Endothelial cell of umbilical vein (primary cell): ENCODE data around the gene CAT. TPM values are rescaled to one million over a fixed set of nuclear protein-coding genes. Genes with fewer than 3 reads are reported as not detected.

Experiments
- BruUV-seq: library from RNA; stranded (reverse); fragments of 400-500 nt; replicated peaks from 2 replicates; lab custom pipeline; 2021; lab: Mats Ljungman, UMichigan
- CTCF ChIA-PET: fragments of 300-600, 350-600 bp; sonication (Branson Sonifier 250); formaldehyde crosslinking; loops from one replicate; lab custom pipeline; 2021; ENCODE audit warnings: antibody characterized with exemption, inconsistent platforms; lab: Charles Lee
- POLR2A ChIA-PET: fragments of 300-600, 350-600 bp; sonication (Branson Sonifier 250); formaldehyde crosslinking; loops from one replicate; lab custom pipeline; 2021; ENCODE audit warnings: antibody characterized with exemption, inconsistent platforms; lab: Charles Lee
- DNase-seq: peaks from one replicate; pipeline ENCODE4 v3.0.0-alpha.2; 2011; ENCODE audit warnings: low read depth, low spot score
- FAIRE-seq: peaks from 2 replicates; lab custom pipeline; 2011; peaks lifted over from hg19 to GRCh38; lab: Jason Lieb, UNC
- H2AFZ ChIP-seq: 2 replicates; pipeline ENCODE4 v1.6.0; 2012; ENCODE audit warnings: low read depth, low read length, control low read depth, inconsistent platforms
- H3K27ac ChIP-seq: 2 replicates; pipeline ENCODE4 v1.5.1; 2011; ENCODE audit warnings: low read depth, mild to moderate bottlenecking, control low read depth, low read length, moderate library complexity; ENCODE audit not compliant: insufficient read depth
- H3K27me3 ChIP-seq, 2 experiments: 2 replicates each; pipeline versions ENCODE4 v1.6.0 to v1.6.1; 2011; ENCODE audit warnings: low read length in 2 of 2, mixed read lengths in 1 of 2; ENCODE audit not compliant: control insufficient read depth in 2 of 2, insufficient read depth in 2 of 2
- H3K36me3 ChIP-seq, 2 experiments: 2 replicates in 1 of 2; 3 replicates in 1 of 2; pipeline ENCODE4 v1.5.1; 2011; ENCODE audit warnings: low read length in 2 of 2, mild to moderate bottlenecking in 1 of 2, moderate library complexity in 1 of 2; ENCODE audit not compliant: control insufficient read depth in 2 of 2, insufficient read depth in 2 of 2; ENCODE audit errors: extremely low read depth in 1 of 2
- H3K4me1 ChIP-seq: 3 replicates; pipeline ENCODE4 v1.5.1; 2011; ENCODE audit warnings: mild to moderate bottlenecking, low read length; ENCODE audit not compliant: control insufficient read depth, insufficient read depth; ENCODE audit errors: extremely low read depth
- H3K4me2 ChIP-seq: 2 replicates; pipeline ENCODE4 v1.6.1; 2011; ENCODE audit warnings: low read length, control low read depth, mixed read lengths; ENCODE audit not compliant: insufficient read depth
- H3K4me3 ChIP-seq, 3 experiments: fragments of 200-600 bp in 1 of 3; sonication (generic), shearing (Covaris generic) in 1 of 3; replicated peaks in 1 of 3; 2 replicates each; pipeline ENCODE4 v1.5.1; 2011 to 2016; ENCODE audit warnings: control low read depth in 3 of 3, low read length in 3 of 3, mild to moderate bottlenecking in 2 of 3, inconsistent platforms in 1 of 3, low read depth in 1 of 3, moderate library complexity in 1 of 3; ENCODE audit not compliant: insufficient read depth in 1 of 3
- H3K79me2 ChIP-seq: 2 replicates; pipeline ENCODE4 v1.6.0; 2012; ENCODE audit warnings: low read length, inconsistent platforms; ENCODE audit not compliant: control insufficient read depth, insufficient read depth
- H3K9ac ChIP-seq: replicated peaks from 2 replicates; pipeline ENCODE3; 2011; ENCODE audit warnings: low read length, control low read depth; ENCODE audit not compliant: insufficient read depth; ENCODE audit errors: extremely low read depth
- H3K9me1 ChIP-seq: replicated peaks from 3 replicates; pipeline ENCODE4 v1.6.0; 2011; ENCODE audit warnings: mild to moderate bottlenecking, low read length; ENCODE audit not compliant: control insufficient read depth, insufficient read depth; ENCODE audit errors: extremely low read depth
- H3K9me3 ChIP-seq: replicated peaks from 2 replicates; pipeline ENCODE4 v1.5.1; 2012; ENCODE audit warnings: low read length, inconsistent platforms; ENCODE audit not compliant: control insufficient read depth, insufficient read depth
- H4K20me1 ChIP-seq: replicated peaks from 2 replicates; pipeline ENCODE3; 2011; ENCODE audit warnings: mild to moderate bottlenecking, low read length; ENCODE audit not compliant: control insufficient read depth, insufficient read depth; ENCODE audit errors: extremely low read depth
- CTCF ChIP-seq, 2 donors: IDR thresholded peaks; 1 replicate in 1 of 2; 2 replicates in 1 of 2; pipeline ENCODE4 v1.5.1; 2011; ENCODE audit warnings: low read length in 2 of 2, mild to moderate bottlenecking in 2 of 2, moderate library complexity in 2 of 2, control low read depth in 1 of 2, inconsistent platforms in 1 of 2, low read depth in 1 of 2; ENCODE audit not compliant: insufficient read depth in 1 of 2; ENCODE audit errors: extremely low read depth in 1 of 2
- EZH2 ChIP-seq: IDR thresholded peaks from 2 replicates; pipeline ENCODE4 v1.6.1; 2012; ENCODE audit warnings: borderline replicate concordance, low read depth, mild to moderate bottlenecking, moderate library complexity, low read length, inconsistent platforms; ENCODE audit not compliant: severe bottlenecking
- FOS ChIP-seq: IDR thresholded peaks from 2 replicates; pipeline ENCODE4 v1.6.1; 2011; ENCODE audit warnings: mild to moderate bottlenecking, low read length, moderate library complexity, borderline replicate concordance; ENCODE audit not compliant: insufficient read depth
- GATA2 ChIP-seq: IDR thresholded peaks from 2 replicates; pipeline ENCODE4 v1.7.0; 2011; ENCODE audit warnings: low read depth, mild to moderate bottlenecking, moderate library complexity, mixed read lengths, low read length; ENCODE audit not compliant: insufficient read length, insufficient read depth
- JUN ChIP-seq: IDR thresholded peaks from 2 replicates; pipeline ENCODE4 v1.6.1; 2011; ENCODE audit warnings: borderline replicate concordance, low read depth; ENCODE audit not compliant: insufficient read length, insufficient read depth
- MAX ChIP-seq: IDR thresholded peaks from 2 replicates; pipeline ENCODE4 v1.6.1; 2011; ENCODE audit not compliant: insufficient read depth, insufficient read length
- MYC ChIP-seq: IDR thresholded peaks from one replicate; pipeline ENCODE4 v1.6.1; 2011; ENCODE audit warnings: mild to moderate bottlenecking, low read depth, low read length
- POLR2A ChIP-seq: IDR thresholded peaks from 2 replicates; pipeline ENCODE4 v1.6.1; 2012; ENCODE audit warnings: low read depth, mild to moderate bottlenecking, control low read depth, low read length
- POLR2AphosphoS5 ChIP-seq: IDR thresholded peaks from 2 replicates; pipeline ENCODE4 v1.6.1; 2012; ENCODE audit warnings: low read depth, mild to moderate bottlenecking, control low read depth, low read length, moderate library complexity; ENCODE audit not compliant: insufficient read depth
- dilution Hi-C: fragments of 300-500 bp; cut with MboI; formaldehyde crosslinking; loops from one replicate; pipeline ENCODE4 v1.15.0; 2019; ENCODE audit warnings: low sequenced_read_pairs; ENCODE audit not compliant: extremely low pct_ligation_motif_present
- intact Hi-C: fragments of 100-400 bp; cut with micrococcal nuclease; formaldehyde crosslinking; loops from one replicate; pipeline ENCODE4 v1.10.0; 2022
- polyA plus RNA-seq, 4 experiments: library from polyadenylated mRNA; depleted of rRNA in 3 of 4; stranded (reverse) in 3 of 4; unstranded in 1 of 4; fragments of >200 nt; gene quantifications; 2 replicates each; pipeline versions ENCODE4 v1.2.1 to v1.2.3, GENCODE V29; 2011 to 2012; ENCODE audit warnings: missing spikeins in 1 of 4
- total RNA-seq: library from RNA; stranded (reverse); gene quantifications from 2 replicates; pipeline ENCODE4 v1.2.3, GENCODE V29; 2021

Gene CAT
- total and polyA plus RNA-seq, 2 donors (not counting 3 experiments of a cell fraction or from before 2014, with no cell fraction given), result 32.7 to 50.5 TPM

GRCh38 chr11:34487430-34487829, 48.7 kb downstream of the CAT start:
- TF ChIP-seq JUN (no peak), POLR2AphosphoS5 (no peak), POLR2A (no peak), FOS (no peak), GATA2 (no peak), MYC (no peak), MAX (no peak), CTCF (IDR thresholded peaks at IDR 0.05; ENCODE audit: extremely low read depth in 1 of 2, insufficient read depth in 1 of 2, low read depth in 1 of 2, low read length in 2 of 2) (no peak), EZH2 (no peak)
- H3K4me3 ChIP-seq, result no peak overlapping the region
- POLR2A ChIA-PET, result no interaction called here
- H3K79me2 ChIP-seq, result no peaks in the 10 kb centered on the region
- no peaks in the 10 kb centered on the region for H3K9me1 ChIP-seq
- H4K20me1 ChIP-seq, result no peaks in the 10 kb centered on the region
- dilution Hi-C loops (no loop called here), intact Hi-C loops (no loop called here)
- no peak overlapping the region for H3K4me2 ChIP-seq
- H3K27ac ChIP-seq, result no peak overlapping the region
- H2AFZ ChIP-seq, result no peak overlapping the region
- no peaks in the 10 kb centered on the region for H3K9me3 ChIP-seq
- H3K4me1 ChIP-seq, result no peaks in the 10 kb centered on the region
- CTCF ChIA-PET, result interaction anchor here (1.3 kb wide), 1 partner anchor 313 kb away, joined by 5 read pairs; no protein-coding TSS in a partner anchor
- no TSS peak for BruUV-seq
- peaks cover 3 to 8% of the 10 kb centered on the region in 2 experiments for H3K27me3 ChIP-seq
- H3K36me3 ChIP-seq, result no peaks in the 10 kb centered on the region
- H3K9ac ChIP-seq, result no peak overlapping the region
- DNase-seq, result no peak
- no peak for FAIRE-seq
